GM04503 (cell line): Measurements from ENCODE around the gene INPP5F.
"Not testable (repeated sequence)": the region's sequence is repeated elsewhere in the genome, so short reads cannot be mapped to it uniquely, and the experiment has no call there.

Experiments used
- DNase-seq: peaks from one replicate; pipeline ENCODE4 v3.0.0-alpha.2; 2012; ENCODE audit warnings: low read depth

Gene INPP5F

DNA sequence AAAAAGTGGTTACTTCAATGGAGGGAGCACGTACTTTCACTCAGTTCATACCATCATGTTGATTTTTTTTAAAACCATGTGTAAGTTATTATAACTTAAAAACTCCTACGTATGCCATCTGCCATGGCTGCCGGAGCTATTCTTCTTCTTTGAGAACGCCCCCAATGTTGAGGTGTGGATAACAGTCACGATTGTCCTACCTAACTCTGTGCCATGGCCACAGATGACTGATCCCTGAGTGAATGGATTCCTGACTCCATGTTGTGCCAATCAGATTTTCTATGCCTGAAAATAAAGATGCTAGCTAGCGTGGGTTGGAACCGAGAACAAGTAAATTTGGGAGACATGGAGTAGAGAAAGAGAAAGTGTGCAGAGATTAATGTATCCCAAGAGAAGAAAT is 141.5 kb downstream of the INPP5F start:
- DNase-seq = no peak

DNA sequence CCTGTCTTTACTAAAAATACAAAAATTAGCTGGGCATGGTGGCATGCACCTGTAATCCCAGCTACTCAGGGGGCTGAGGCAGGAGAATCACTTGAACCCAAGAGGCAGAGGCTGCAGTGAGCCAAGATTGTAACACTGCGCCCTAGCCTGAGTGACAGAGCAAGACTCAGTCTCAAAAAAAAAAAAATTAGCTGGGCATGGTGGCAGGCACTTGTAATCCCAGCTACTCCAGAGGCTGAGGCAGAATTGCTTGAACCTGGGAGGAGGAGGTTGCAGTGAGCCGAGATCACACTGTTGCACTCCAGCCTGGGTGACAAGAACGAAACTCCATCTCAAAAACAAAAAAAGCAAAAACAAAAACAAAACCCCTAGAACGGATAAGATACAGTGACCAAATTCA is 143.5 kb downstream of the INPP5F start:
- not testable (repeated sequence) for DNase-seq

DNA sequence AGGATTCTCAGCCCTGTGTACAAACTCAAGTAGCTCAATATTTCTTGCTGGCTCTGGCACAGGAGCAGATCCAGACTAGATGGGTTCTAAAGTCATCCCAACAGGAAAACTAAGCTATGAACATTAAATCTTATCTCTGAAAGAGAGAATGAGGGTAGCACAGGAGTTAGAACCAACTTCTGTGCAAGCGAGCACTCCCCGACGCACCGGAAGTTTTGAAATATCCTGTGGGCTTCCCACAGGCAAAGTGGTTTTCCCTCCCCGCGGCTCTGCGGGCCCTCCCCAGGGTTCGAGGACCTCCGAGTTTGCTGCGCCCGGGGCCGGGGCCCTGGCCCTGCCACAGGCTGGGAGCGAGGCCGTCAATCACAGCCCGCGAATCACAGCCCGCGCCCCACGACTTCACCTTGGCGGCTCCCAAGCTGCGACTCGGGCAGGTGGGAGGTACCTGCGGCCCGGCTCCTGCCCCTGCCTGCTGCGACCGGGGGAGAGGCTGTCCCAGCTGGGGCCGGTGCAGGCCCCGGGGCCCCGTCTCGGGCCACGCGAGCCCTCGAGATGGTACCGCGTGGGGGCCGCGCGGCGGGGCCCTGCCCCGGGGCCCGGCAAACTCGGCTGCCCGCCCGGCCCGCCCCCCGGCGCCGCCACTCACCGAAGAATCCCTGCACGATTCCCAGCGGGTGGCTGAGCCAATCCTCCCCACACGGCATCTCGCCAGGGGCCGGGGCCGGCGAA is 146.2 kb downstream of the INPP5F start:
- DNase-seq = no peak

DNA sequence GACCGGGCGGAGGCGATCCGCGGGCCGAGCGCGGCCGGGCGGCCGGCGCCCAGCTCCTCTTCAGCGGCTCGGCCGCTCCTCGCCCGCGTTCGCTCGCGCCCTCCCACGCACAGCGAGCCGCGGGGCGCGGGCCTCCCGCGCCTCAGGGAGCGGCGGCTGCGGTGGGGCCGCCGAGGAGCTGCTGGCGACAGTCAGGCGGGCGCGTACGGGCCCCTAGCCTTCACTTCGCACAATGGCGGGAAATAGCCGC is 146.7 kb downstream of the INPP5F start, which contains the start of gene MCMBP:
Gene MCMBP, minus strand, starts transcription at position 234 of the 250 bp plus-strand sequence. CDS start 259 bp downstream, outside the sequence.
- DNase-seq = no peak

DNA sequence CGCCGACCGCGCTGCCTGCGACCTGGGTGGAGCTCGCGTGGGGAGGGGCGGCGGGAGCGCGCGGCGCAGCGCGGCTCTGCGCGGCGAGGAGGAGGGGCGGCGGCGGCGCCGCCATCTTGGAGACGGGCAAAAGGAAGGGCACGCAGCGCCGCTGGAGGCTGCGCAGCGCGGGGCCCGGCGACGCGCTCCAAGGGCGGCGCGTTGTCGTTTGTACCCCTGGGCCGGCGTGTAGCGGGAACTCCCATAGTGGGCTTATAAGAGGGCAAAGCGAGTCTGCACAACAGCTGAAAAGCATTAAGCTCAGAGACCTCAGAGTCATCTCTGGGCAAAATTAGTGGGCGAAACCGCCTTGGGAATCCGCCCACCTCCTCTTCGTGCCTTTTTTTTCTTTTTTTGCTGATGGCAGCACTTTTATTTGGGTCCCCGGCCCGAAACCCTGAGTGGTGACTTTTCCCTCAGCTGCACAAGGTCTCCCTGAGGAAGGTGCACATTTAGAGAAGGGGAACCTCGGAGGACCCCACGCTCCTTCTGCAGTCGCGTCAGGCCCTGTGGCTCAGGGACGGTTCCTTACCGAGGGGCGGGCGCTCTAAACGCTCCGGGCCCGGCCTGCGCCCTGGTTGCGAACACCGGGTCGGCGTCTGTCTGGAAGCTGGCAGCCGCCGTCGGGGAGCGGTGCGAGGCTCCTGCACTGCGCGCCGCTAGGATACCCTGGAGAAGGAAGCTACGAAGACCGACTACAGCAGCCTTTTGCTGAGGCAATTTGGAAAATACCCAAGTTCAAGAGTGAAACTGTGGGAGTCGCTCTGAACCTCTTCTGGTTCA is 147.2 kb downstream of the INPP5F start:
- DNase-seq = no peak

- DNase-seq = no peak
Observed at GRCh38 chr10:119878524-119878923, 152.7 kb downstream of the INPP5F start.
